Tibial nerve (tissue), 4 donors: Measurements from ENCODE around the gene MEIS2.

Source experiments
- EP300 ChIP-seq, 2 donors: sonication (generic); formaldehyde crosslinking; IDR thresholded peaks; one replicate each; pipeline ENCODE4 v1.6.1; 2017; ENCODE audit warnings: antibody characterized with exemption in 2 of 2, mild to moderate bottlenecking in 1 of 2
- POLR2A ChIP-seq, 2 donors: fragments of 450-650 bp; IDR thresholded peaks; one replicate each; pipeline ENCODE4 v1.6.1; 2017; ENCODE audit warnings: antibody characterized with exemption in 2 of 2, mild to moderate bottlenecking in 2 of 2, moderate library complexity in 2 of 2
- TF ChIP-seq, protein P1 (sequence below), 5 experiments: fragments of 200-600 bp in 3 of 5; fragments of 450-650 bp in 2 of 5; sonication (generic) in 3 of 5; IDR thresholded peaks; one replicate each; pipeline ENCODE4 v1.5.1; 2016 to 2019; ENCODE audit warnings: antibody characterized with exemption in 5 of 5, mild to moderate bottlenecking in 3 of 5, moderate library complexity in 2 of 5

DNA sequence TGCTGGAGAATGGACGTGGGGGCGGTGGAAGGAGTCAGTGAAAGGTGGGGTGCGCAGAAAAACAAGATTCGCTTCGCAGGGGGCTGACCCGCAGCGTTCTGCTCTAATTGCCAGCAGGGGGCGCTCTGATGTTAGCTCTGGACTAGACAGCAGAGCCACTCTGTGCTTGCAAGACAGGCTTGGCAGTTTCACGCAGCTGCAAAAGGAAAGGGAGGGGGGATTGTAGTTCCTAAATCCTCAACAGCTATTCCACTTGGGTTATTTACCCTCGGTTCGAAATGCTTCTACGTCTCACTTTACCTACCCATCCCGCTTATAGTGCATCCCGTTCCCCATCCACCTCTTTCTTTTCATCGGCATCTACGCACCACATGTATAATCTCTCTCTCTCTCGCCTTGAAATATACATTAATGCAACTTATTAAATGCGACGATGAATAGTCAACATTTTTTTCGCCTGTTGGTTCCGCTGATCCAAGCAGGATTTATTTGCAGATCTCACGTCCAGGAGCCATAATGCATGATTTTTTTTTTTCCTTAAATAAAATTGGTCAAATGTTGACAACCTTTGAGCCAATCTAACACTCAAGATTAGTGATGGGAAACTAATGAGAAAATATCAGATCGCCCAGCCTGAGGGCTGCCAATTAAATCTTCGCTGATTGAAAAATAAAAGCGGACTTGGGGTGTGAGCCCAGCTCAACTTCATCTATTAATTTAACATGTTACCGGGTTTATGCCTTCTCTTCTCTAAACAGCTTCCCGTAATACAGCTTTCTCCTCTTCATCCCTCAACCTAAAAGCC, 216.4 kb downstream of the MEIS2 start:
- TF ChIP-seq, protein P1, sequence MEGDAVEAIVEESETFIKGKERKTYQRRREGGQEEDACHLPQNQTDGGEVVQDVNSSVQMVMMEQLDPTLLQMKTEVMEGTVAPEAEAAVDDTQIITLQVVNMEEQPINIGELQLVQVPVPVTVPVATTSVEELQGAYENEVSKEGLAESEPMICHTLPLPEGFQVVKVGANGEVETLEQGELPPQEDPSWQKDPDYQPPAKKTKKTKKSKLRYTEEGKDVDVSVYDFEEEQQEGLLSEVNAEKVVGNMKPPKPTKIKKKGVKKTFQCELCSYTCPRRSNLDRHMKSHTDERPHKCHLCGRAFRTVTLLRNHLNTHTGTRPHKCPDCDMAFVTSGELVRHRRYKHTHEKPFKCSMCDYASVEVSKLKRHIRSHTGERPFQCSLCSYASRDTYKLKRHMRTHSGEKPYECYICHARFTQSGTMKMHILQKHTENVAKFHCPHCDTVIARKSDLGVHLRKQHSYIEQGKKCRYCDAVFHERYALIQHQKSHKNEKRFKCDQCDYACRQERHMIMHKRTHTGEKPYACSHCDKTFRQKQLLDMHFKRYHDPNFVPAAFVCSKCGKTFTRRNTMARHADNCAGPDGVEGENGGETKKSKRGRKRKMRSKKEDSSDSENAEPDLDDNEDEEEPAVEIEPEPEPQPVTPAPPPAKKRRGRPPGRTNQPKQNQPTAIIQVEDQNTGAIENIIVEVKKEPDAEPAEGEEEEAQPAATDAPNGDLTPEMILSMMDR (IDR thresholded peaks at IDR 0.05) = peak; percentile 46 to 76 (median 63)
- TF ChIP-seq POLR2A (IDR thresholded peaks at IDR 0.05) = no peak
- no peak for TF ChIP-seq EP300 (IDR thresholded peaks at IDR 0.05)
